NK-92 (cell line): ENCODE measurements around the gene RIPOR1.
"Not testable (repeated sequence)": the region's sequence is repeated elsewhere in the genome, so short reads cannot be mapped to it uniquely, and the experiment has no call there.

Experiments used
- DNase-seq: peaks from one replicate; lab custom pipeline; 2025; ENCODE audit not compliant: unreplicated experiment; lab: John Stamatoyannopoulos, UW

RIPOR1 gene, protein sequence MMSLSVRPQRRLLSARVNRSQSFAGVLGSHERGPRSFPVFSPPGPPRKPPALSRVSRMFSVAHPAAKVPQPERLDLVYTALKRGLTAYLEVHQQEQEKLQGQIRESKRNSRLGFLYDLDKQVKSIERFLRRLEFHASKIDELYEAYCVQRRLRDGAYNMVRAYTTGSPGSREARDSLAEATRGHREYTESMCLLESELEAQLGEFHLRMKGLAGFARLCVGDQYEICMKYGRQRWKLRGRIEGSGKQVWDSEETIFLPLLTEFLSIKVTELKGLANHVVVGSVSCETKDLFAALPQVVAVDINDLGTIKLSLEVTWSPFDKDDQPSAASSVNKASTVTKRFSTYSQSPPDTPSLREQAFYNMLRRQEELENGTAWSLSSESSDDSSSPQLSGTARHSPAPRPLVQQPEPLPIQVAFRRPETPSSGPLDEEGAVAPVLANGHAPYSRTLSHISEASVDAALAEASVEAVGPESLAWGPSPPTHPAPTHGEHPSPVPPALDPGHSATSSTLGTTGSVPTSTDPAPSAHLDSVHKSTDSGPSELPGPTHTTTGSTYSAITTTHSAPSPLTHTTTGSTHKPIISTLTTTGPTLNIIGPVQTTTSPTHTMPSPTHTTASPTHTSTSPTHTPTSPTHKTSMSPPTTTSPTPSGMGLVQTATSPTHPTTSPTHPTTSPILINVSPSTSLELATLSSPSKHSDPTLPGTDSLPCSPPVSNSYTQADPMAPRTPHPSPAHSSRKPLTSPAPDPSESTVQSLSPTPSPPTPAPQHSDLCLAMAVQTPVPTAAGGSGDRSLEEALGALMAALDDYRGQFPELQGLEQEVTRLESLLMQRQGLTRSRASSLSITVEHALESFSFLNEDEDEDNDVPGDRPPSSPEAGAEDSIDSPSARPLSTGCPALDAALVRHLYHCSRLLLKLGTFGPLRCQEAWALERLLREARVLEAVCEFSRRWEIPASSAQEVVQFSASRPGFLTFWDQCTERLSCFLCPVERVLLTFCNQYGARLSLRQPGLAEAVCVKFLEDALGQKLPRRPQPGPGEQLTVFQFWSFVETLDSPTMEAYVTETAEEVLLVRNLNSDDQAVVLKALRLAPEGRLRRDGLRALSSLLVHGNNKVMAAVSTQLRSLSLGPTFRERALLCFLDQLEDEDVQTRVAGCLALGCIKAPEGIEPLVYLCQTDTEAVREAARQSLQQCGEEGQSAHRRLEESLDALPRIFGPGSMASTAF

DNA sequence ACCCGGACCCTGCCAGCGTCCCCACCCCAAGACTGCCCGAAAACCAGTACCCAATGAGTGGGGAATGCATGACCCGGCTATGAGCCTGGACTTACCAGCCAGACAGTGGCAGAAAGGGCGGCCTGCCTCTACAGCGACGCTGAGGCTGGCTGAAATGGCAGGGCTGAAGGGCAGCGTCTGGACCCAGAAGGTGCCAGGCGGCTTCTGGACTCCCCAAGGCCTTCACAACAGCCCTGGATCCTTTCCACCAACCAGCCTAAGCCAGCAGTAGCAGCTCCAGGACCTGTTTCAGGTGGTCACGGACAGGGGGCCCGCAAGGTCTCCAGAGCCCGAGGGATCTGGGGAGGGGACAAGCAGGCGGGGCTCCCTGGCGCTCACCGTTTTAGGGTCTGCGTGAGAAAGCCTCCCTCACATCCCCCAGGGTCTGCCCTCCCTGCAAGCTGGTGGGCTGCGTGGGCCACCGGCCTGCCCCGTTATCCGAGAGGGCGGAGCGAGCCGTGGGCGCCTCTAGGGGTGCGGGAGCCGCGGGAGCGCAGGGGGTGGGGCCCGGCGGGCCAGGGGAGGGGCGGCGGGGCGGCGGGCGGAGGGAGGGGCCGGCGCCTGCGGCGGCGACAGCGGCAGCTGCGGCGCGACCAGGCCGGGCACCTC, at the start of gene RIPOR1:
RIPOR1 (plus strand) TSS at position 608 of the 648 bp plus-strand sequence. CDS start 9,618 bp downstream, outside the sequence.
- no peak for DNase-seq

DNA sequence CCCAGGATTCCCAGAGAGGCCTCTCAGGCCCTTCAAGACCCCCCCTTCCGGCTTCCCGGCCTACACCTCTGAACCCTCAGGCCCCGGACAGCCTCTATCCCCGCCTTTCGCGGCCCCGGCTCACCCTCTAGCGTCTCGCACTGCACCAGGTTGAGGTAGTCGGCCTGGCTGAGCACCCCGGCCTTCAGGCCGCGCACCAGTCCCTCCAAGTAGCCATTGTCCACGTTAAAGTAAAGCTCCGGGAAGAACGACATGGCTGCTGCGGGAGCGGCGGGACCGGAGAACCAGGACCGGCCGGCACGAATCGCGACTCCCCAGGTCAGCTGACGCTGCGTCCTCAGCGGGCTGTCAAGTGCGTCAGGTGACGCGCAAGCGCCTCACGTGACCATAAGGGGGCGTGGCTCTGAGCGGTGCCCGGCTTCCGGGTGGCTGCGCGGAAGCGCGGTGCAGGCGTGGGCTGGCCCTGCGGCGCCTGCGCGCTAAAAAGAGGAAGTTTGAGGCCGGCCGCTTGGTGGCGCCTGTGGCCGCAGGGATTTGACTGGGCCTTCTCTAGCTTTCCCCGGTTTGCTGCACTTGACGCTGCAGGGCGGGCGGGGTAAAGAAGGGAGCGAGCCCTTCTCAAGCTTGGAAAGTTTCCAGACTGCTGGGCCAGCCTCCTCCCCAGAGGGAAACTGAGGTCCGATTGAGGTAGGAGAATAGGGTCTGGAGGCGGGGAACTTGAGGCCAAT, 47.6 kb upstream of the RIPOR1 start, which contains the start of gene ATP6V0D1:
ATP6V0D1 (minus strand) TSS at position 325 of the 728 bp plus-strand sequence; CDS start at position 254, 71 bp downstream.
- DNase-seq = peak; percentile 77

DNA sequence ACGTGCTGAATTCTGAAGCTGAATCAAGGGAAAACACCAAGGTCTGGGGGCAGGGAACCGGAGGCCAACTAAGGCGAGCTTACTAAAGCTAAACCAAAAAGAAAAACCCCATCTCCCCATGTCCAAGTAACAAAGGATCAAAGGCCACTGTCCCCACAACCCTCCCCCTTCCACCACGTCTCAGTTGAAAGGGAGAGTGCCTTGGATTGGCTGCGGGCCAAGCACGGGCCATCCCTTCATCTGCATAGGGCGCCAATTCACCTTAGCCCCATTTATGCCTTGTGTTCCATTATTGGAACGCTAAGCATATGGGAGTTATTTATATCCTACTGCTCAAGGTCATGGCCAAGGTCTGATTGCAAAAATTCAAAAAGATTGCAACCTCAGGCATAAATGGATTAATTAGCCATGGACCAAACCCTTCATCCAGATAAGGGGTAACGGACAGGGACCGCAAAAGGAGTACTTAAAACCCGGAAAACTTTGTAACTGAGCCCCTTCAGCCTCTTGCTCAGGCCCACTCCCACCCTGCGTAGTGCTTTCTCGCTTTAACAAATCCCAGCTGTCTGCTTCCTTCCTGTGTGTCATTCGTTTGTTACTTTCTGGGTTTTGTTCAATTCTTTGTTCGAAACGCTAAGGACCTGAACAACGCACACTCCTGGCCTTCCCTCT, 46.9 kb upstream of the RIPOR1 start:
- no peak for DNase-seq

DNA sequence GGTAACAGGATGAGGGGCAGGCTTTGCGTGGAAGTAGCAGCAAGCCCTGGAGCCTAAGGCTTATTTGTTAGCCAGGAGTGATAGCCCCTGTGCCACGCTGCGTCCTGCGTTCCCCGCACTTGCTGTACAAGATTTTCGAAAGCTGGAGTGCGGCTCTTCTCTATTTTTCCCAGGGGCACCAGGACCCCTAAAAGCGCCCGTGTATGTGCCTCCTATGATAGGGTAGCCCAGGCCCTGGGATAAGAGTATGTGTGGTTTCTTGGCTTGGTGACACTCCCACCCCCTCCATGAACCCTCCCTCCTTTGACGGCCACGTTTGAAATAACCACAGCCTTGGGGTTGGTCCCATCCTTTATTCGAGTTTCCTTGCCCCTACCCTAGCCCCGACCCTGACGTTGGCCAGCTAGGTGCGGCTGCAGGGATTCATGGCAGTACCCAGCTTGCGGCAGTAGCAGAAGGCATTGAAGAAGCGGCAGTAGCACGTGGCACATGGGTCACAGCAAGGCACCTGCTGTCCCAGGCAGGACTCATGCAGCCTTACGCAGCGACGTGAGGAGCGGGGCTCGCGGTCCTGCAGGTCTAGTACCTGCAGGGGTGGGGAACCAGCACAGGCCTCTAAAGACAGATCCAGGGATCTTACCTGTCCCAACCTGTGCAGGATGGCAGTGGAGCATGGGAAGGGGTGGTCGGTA, 46.2 kb upstream of the RIPOR1 start:
- DNase-seq = no peak

DNA sequence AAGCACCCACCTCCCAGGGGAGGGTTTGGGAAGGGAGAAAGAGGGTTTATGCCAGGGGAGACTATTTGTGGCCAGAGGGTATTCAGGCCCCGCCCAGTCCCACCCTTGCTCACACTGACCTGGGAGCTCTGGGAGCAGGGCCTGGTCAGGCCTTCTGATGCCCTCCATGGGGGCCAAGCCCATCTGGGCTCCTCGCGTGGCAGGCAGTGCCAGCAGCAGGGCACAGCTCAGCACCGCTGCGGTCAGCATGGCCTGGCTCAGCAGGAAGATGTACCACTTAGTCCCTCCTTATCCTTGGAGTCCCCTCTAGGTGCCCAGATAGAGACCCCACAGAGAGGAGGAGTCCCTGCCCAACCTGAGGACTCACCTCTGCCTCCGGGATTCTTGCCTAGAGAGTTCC, 45.5 kb upstream of the RIPOR1 start, which contains the start of gene AGRP:
AGRP (minus strand) TSS at position 398 of the 400 bp plus-strand sequence; CDS start at position 249, 149 bp downstream.
- no peak for DNase-seq

DNA sequence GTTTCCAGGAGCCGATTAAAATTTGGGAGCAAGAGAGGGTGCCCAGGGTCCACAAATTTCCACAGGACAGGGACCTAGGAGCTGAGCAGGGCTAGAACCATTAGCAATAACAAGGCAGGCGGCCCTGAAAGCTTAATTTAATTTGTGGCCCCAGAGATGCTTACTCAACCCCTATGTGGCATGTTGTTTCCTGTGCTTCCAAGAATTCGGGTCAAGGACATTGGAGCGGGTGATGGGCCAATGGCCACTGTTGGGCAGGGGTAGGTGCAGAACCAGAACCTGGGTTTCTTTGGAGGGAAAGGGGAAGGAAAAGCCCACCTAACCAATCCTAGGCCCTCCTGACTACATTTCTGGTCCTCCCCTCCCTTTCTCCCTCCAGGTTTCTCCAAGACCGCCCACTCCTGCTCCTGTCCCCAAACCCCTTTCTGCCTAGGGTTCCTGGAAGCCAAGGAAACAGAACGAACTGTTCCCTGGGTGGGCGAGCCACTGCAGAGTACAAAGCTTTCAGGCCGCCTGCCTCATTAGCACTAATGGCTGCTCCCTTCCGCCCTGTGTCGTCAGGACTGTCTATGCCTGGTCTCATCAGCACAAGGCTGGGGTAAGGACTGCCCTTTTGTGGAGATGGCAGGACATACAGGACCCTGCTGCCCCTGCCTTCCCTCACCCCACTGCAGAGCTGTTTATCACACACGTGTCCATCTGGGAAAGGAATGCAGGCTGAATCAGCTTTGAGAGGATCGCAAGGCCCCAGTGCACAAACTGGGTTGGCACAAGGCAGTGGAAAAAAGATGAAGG, 44.7 kb upstream of the RIPOR1 start:
- no peak for DNase-seq

DNA sequence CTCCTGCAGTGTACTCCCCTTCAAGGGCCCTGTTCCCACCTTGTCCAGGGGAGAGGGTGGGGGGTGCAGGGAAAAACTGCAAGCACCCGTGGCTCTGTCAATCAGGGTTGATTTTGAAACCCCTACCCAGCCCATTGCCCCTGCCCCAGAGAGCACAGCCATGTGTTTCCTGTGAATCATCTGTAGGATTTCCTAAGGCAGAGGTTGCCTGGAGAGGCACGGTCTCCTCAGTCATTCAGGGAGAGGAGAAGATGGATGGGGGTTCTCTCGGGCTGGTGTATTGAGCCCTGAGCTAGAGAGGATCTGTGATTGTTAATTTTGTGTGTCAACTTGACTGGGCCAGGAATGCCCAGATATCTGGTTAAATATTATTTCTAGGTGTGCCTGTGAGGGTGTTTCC, 41.8 kb upstream of the RIPOR1 start:
- no peak for DNase-seq

DNA sequence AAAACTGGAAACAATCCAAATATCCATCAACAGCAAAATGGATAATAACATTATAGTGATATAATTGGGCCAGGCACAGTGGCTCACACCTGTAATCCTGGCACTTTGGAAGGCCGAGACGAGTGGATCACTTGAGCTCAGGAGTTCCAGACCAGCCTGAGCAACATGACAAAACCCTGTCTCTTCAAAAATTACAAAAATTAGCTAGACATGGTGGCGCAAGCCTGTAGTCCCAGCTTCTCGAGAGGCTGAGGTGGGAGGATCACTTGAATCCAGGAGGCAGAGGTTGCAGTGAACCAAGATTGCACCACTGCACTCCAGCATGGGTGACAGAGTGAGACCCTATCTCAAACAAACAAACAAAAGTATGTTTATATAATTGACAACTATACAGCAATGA, 41.1 kb upstream of the RIPOR1 start:
- DNase-seq = not testable (repeated sequence)

DNA sequence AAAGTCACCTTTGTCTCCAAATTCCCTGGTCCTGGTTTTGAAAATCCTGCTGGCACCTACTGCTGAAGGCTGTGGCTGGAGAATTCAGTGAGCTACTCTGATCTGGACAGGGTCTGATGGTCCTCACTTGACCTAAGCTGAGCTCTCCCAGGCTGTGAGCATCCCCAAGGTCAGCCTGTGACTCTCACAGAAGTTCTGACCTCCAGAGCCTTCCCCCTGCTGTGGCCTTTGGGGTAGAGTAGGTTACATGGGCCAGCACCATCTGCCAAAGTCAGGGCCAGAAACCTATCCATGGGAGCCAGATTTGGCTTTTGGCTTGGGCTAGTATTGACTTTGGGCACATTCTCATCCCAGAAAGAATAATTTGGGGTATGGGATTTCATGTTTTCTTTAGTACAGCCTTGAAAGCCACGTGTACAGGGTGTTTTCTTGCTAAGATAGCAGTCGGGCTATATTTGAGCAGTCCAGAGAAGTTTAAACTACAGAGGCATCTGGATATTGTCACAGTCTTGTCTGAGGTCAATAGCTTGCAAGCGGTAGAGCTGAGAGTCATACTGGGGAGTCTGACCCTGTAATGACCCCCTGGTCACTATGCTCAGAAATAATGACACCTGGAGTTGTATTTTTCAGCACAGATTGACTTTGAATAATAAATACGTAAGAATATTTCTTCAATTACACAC, 39.1 kb upstream of the RIPOR1 start:
- DNase-seq = no peak

DNA sequence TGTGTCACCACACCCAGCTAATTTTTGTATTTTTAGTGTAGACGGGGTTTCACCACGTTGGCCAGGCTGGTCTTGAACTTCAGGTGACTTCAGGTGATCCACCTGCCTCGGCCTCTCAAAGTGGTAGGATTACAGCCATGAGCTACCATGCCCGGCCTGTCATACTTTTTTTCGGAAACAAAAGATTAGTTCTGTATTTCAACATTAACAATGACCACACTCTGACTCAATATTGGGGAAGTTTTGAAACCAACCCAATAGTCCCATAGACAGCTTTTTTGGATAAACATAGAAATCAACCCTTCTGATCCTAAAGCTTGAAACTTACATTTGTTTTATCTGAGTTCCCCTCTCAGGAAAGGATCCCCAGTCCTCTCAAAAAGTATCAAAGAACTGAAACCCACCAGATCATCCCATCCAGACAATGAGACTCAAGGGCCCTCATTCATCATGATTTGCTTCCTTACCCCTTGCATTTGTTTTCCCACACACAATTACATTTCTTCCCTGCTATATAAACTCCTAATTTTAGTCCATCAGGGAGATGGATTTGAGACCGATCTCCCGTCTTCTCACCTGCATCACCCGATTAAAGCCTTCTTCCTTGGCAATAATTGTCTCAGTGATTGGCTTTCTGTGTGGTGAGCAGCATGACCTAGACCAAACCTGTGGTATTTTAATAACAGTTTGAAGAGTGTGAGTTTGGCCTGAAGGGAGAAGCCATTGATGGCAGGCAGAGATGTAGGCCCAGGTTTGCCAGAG, 38.1 kb upstream of the RIPOR1 start:
- DNase-seq = no peak

DNA sequence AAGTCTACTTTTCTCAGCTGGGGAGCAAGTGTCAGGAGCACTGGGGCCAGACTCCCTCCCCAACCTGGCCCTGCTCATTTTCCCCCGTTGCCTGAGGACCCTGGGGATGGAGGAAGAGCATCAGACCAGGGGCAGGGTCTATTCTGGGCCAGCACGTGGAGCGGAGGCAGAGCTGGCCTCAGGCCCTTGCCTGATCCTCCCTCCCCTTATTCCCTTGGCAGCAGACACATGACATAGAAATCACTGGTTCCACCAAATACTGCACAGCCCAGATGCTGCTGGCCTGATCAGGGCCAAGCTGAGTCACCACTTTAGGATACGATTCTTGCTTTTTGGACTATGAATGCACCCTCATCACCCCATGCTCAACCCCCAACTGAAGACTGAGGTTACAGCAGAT, 29.5 kb upstream of the RIPOR1 start:
- no peak for DNase-seq

DNA sequence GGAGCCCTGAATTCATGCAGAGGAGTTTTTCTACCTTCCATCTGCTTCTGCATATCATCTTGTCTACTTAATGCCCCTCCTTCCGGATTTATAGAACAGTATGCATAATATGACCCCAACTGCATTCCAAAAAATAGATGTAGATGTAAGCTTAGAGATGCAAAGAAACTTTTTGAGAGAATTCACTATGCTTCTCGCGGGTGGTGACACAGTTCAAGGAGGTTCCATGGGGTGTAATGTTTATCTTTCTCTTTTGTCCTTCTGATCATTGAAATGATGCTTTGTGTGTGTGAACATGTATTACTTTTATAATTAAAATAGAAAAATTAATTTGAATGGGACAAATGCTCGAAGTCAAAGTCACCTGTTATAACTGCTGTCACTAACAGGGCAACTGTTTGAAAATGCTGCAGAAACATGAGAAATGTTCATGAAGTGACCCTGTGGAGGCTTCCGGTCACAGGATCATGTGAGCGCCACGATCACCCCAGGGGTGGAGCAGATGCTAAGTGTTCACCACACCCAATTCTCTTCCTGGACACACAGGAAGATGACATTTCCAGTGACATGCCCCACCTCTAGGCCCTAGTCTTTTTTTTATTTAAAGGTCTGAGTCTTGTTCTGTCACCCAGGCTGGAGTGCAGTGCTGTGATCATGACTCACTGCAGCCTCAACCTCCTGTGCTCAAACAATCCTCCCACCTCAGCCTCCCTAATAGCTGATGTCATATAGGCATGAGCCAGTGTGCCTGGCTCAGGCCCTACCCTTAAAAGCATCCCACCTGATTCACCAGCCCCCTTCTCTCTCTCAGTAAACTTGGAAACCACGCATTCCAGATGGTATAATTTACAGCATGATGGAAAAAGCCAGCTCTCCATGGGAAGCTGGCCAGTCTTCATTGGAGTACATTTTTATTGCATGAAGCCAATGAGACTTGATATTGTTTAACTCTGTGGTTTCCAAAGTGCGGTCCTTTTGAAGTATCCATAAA, 24.3 kb upstream of the RIPOR1 start:
- no peak for DNase-seq

DNA sequence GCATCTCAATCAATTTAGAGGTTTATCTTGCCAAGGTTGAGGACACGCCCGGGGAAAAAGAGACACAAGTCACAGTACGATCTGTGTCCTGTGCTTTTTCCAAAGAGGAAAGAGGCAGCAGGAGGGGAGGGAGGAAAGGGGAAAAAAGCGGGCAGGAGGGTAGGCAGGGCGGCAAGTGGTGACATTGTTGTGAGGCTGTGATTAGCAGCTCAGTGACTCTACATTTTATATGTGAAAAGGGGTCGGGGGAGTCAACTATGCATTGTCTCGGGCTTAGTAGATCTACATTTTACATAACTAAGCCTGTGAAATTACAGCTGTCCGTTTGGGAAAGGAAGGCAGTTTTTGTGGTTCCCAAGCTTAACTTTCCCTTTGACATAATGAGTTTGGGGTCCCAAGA, 22.2 kb upstream of the RIPOR1 start:
- DNase-seq = no peak

DNA sequence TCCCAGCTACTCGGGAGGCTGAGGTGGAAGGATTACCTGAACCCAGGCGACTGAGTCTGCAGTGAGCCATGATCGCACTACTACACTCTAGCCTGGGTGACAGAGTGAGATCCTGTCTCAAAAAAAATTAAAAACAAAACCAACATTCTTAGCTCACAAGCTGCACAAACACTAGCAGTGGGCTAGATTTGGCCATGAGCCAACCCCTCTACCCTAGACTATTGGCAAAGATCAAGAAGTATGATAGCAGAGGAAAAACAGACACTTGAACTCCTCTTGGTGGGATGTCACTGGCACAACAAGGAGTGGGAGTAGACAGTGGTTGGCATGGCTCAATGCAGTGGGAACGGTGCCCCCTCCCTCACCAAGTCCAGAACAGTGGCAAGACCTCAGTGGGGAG, 19.6 kb upstream of the RIPOR1 start:
- DNase-seq = no peak

DNA sequence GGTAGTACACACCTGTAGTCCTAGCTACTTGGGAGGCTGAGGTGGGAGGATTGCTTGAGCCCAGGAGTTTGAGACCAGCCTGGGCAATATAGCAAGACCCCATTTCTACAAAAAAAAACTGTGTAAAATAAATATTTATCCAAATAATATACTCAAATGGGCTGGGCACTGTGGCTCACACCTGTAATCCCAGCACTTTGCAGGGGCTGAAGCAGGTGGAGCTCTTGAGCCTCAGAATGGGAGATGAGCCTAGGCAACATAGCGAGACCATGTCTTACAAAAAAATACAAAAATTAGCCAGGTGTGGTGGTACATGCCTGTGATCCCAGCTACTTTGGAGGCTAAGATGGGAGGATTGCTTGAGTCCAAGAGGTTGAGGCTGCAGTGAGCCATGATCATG, 14.7 kb upstream of the RIPOR1 start:
- DNase-seq = not testable (repeated sequence)
